Right lobe of liver (tissue), 6 donors: ENCODE measurements around the gene PEX11G. TPM values are rescaled to one million over a fixed set of nuclear protein-coding genes. Genes with fewer than 3 reads are reported as not detected.

Source experiments
- ATAC-seq, 4 donors: fragments of 200-7000 bp; cut with Tn5 transposase; one replicate each; pipeline ENCODE4 v1.9.1; 2020; ENCODE audit warnings: mild to moderate bottlenecking in 4 of 4, moderate library complexity in 4 of 4
- DNase-seq, 3 donors: peaks; one replicate each; pipeline ENCODE4 v3.0.0-alpha.2; 2020
- H3K27ac ChIP-seq, 3 donors: fragments of 200-600 bp; one replicate each; pipeline ENCODE4 v1.8.0; 2022
- H3K27me3 ChIP-seq, 2 donors: fragments of 200-600 bp; one replicate each; pipeline ENCODE4 v1.8.0; 2022
- H3K36me3 ChIP-seq, 4 donors: fragments of 200-600 bp; sonication (generic) in 1 of 4; one replicate each; pipeline versions ENCODE4 v1.5.1 to v1.8.0; 2017 to 2022; ENCODE audit warnings: control low read depth in 1 of 4
- H3K4me1 ChIP-seq, 4 donors: fragments of 200-600 bp; sonication (generic) in 1 of 4; one replicate each; pipeline versions ENCODE4 v1.5.1 to v1.8.0; 2017 to 2022; ENCODE audit warnings: control low read depth in 1 of 4
- H3K4me3 ChIP-seq, 3 donors: fragments of 200-600 bp; one replicate each; pipeline ENCODE4 v1.8.0; 2022
- H3K9me3 ChIP-seq, 4 donors: fragments of 200-600 bp; sonication (generic) in 1 of 4; one replicate each; pipeline versions ENCODE4 v1.5.1 to v1.8.0; 2017 to 2022; ENCODE audit warnings: control low read depth in 1 of 4
- CTCF ChIP-seq, 4 donors: fragments of 200-600 bp in 3 of 4; fragments of 450-650 bp in 1 of 4; IDR thresholded peaks; one replicate each; pipeline versions ENCODE4 v1.5.1 to v1.8.0; 2016 to 2022; ENCODE audit warnings: antibody characterized with exemption in 4 of 4, mild to moderate bottlenecking in 2 of 4
- POLR2A ChIP-seq: fragments of 450-650 bp; IDR thresholded peaks from one replicate; pipeline ENCODE4 v1.6.1; 2017; ENCODE audit warnings: antibody characterized with exemption, mild to moderate bottlenecking
- WGBS: methylation state at CpG from one replicate; pipeline ENCODE4 v1.1.6; 2018; ENCODE audit warnings: low coverage, low lambda C conversion rate; ENCODE audit not compliant: insufficient coverage; ENCODE audit errors: missing lambda C conversion rate; 5-methylcytosine and 5-hydroxymethylcytosine counted together
- intact Hi-C, 2 donors: fragments of 100-400 bp; cut with DNase I; formaldehyde crosslinking; loops; one replicate each; pipeline versions ENCODE4 v1.11.2 to v1.14.1; 2022
- total RNA-seq, 6 experiments: library from RNA; depleted of rRNA in 2 of 6; stranded (reverse); fragments of >200 nt in 2 of 6; fragmentation: NEBNext Ultra II Directional in 3 of 6; extraction: Animal tissue kit (Norgen Biotek cat#: 25700) in 3 of 6; gene quantifications; one replicate each; pipeline versions ENCODE4 v1.1.0 to v1.2.4, GENCODE V29; 2016 to 2023
- donor health status: DM: no; HTN: yes; CAD: no.
- donor health status: DM: no; HTN: no; CAD: no.
- donor health status: DM: no; HTN: no; CAD: no.
- donor health status: DM: no; HTN: yes; CAD: no.
- donor health status: DM: no; HTN: yes; CAD: no.

PEX11G gene
- total RNA-seq, 6 experiments from 2014 or later, result 4.8 to 14.3 (median 9.4) TPM

DNA sequence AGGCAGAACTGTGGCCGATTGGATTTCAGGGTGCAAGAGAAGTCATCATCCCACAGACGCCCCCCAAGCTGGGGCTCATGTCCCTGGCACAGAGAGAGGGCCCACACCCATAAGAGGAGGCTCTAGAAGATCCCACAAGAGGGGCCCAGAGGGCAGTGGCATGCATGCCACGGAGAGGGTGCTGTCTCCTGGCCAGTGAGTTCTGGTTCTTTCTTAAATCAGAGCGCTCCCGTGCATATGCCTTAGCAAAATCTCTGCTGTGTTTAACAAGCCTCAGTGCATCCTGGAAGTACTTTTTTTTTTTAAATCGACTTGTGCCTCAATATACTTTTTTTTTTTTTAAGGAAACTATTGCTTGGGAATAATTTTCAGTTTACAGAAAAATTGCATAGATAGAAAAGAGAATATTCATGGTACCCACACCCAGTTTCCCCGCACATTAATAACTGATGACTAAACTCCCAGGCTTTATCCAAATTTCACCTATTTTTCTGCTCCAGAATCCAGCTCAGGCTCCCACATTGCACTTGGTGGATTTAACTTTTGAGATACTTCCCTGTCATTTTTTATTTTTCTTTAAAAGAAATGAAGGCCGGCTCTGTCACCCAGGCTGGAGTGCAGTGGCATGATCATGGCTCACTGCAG is 59.1 kb downstream of the PEX11G start:
- intact Hi-C loops, result no loop called here
- no peaks in the 10 kb centered on the region for H3K27me3 ChIP-seq
- DNase-seq, result no peak
- ATAC-seq, result no peak
- WGBS, result 62% methylated on average over 3 of the region's 8 CpGs
- no peak overlapping the region for H3K27ac ChIP-seq
- H3K9me3 ChIP-seq, result no peaks in the 10 kb centered on the region
- TF ChIP-seq CTCF (IDR thresholded peaks at IDR 0.05) (no peak), POLR2A (no peak)
- H3K36me3 ChIP-seq, result no peaks in the 10 kb centered on the region
- no peak overlapping the region for H3K4me3 ChIP-seq
- no peaks in the 10 kb centered on the region for H3K4me1 ChIP-seq

- no peak for TF ChIP-seq POLR2A
- no peak for TF ChIP-seq CTCF (IDR thresholded peaks at IDR 0.05)
- Histone ChIP-seq H3K4me3 (no peak overlapping the region), H3K9me3 (no peaks in the 10 kb centered on the region), H3K27me3 (no peaks in the 10 kb centered on the region), H3K4me1 (no peaks in the 10 kb centered on the region), H3K27ac (no peak overlapping the region), H3K36me3 (no peaks in the 10 kb centered on the region)
- peak in 2 of 4 donors; percentile 24 to 40 for ATAC-seq
- DNase-seq, result no peak
- intact Hi-C loops, result no loop called here
- WGBS, result 87% methylated on average over 7 of the region's 20 CpGs
Measured at GRCh38 chr19:7428651-7429113, 60.2 kb downstream of the PEX11G start.

- Histone ChIP-seq H3K27ac (no peak overlapping the region), H3K27me3 (no peaks in the 10 kb centered on the region), H3K9me3 (no peaks in the 10 kb centered on the region), H3K36me3 (no peaks in the 10 kb centered on the region), H3K4me3 (no peak overlapping the region), H3K4me1 (no peaks in the 10 kb centered on the region)
- 64% methylated on average over 3 of the region's 5 CpGs for WGBS
- ATAC-seq (no peak), DNase-seq (no peak)
- intact Hi-C loops, result no loop called here
- TF ChIP-seq CTCF (IDR thresholded peaks at IDR 0.05), result no peak
- no peak for TF ChIP-seq POLR2A
Measured at GRCh38 chr19:7427944-7428343, 60.9 kb downstream of the PEX11G start.

DNA sequence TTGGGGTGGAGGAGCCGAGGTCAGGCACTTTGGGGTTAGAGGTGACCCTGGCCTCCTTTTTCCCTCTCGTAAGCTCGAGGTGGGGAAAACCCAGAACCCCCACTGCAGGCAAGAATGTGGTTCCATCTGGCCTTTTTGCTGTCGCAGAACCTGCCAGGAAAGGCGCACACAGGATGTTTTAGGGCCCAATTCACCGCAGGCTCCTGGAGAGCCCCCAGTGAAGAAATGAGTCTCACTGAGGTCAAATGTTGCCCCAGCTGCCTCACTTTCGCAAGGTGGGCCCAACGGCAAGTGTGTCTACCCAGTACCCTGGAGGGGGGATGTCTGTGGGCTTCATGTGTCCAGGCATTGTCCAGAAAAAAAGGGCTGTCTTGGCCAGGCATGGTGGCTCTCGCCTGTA is 61.8 kb downstream of the PEX11G start:
- DNase-seq, result no peak
- Histone ChIP-seq H3K4me3 (no peak overlapping the region), H3K27me3 (no peaks in the 10 kb centered on the region), H3K36me3 (no peaks in the 10 kb centered on the region), H3K9me3 (no peaks in the 10 kb centered on the region), H3K27ac (no peak overlapping the region), H3K4me1 (no peaks in the 10 kb centered on the region)
- TF ChIP-seq POLR2A, result no peak
- no peak for TF ChIP-seq CTCF (IDR thresholded peaks at IDR 0.05)
- WGBS, result 50% methylated on average over 2 of the region's 9 CpGs
- intact Hi-C loops, result no loop called here
- ATAC-seq, result no peak

Other genes starting within 250 kb of the PEX11G start
- 100 to 1,000 TPM in 4 of 6 experiments, 10 to 100 TPM in 2; 82.7 to 121 (median 106) TPM for gene INSR, start 194.6 kb downstream of the PEX11G start, total RNA-seq
- gene ARHGEF18, start 140.1 kb downstream of the PEX11G start, total RNA-seq, result 10 to 100 TPM; 15.1 to 19.2 (median 17.7) TPM
- gene ZNF358, start 27.1 kb upstream of the PEX11G start, total RNA-seq, result 10 to 100 TPM; 15.3 to 35.1 (median 24.8) TPM
- gene MCOLN1, start 33.6 kb upstream of the PEX11G start, total RNA-seq, result 10 to 100 TPM in 5 of 6 experiments, 1 to 10 TPM in 1; 9.8 to 25.2 (median 17.7) TPM
- gene PNPLA6, start 46.7 kb upstream of the PEX11G start, total RNA-seq, result 10 to 100 TPM; 38.7 to 61.8 (median 46.5) TPM
- gene CAMSAP3, start 106.8 kb upstream of the PEX11G start, total RNA-seq, result 10 to 100 TPM; 21.8 to 31.9 (median 23.4) TPM
- gene XAB2, start 140.5 kb upstream of the PEX11G start, total RNA-seq, result 10 to 100 TPM; 12.8 to 21.3 (median 17.8) TPM
- 10 to 100 TPM in 4 of 6 experiments, 1 to 10 TPM in 2; 6.8 to 83.9 (median 56.5) TPM for gene PET100, start 140.8 kb upstream of the PEX11G start, total RNA-seq
- gene PCP2, start 144.7 kb upstream of the PEX11G start, total RNA-seq, result 1 to 10 TPM in 1 of 6 experiments, under 1 TPM in 2, not detected in 3; 0.90 to 1.5 (median 0.95) TPM
- 10 to 100 TPM; 27.5 to 45.7 (median 39.1) TPM for gene STXBP2, start 148.1 kb upstream of the PEX11G start, total RNA-seq
- gene RETN, start 180.0 kb upstream of the PEX11G start, total RNA-seq, result 1 to 10 TPM in 1 of 6 experiments, under 1 TPM in 1, not detected in 4; 0.63 to 2.4 TPM
- gene MCEMP1, start 188.1 kb upstream of the PEX11G start, total RNA-seq, result under 1 TPM; 0.11 to 0.86 (median 0.34) TPM
- 10 to 100 TPM; 41.7 to 66.5 (median 52.0) TPM for gene TRAPPC5, start 191.8 kb upstream of the PEX11G start, total RNA-seq
- under 1 TPM in 2 of 6 experiments, not detected in 4; 0.18 to 0.29 TPM for gene FCER2, start 213.1 kb upstream of the PEX11G start, total RNA-seq
- gene CLEC4G, start 243.1 kb upstream of the PEX11G start, total RNA-seq, result 10 to 100 TPM; 25.7 to 59.0 (median 38.2) TPM